Measurements from ENCODE around the gene LMCD1.

Gene LMCD1

GRCh38 chr3:8506571-8507061, 5.0 kb downstream of the LMCD1 start:
- DNase-seq, result no peak

- DNase-seq, result no peak
Measured at GRCh38 chr3:8507496-8507895, 5.9 kb downstream of the LMCD1 start.

GRCh38 chr3:8509961-8510360, 8.3 kb downstream of the LMCD1 start:
- no peak for DNase-seq

GRCh38 chr3:8512234-8512633, 10.6 kb downstream of the LMCD1 start:
- no peak for DNase-seq

- DNase-seq, result no peak
Measured at GRCh38 chr3:8516047-8516661, 14.5 kb downstream of the LMCD1 start.

GRCh38 chr3:8516783-8517182, 15.2 kb downstream of the LMCD1 start:
- no peak for DNase-seq

GRCh38 chr3:8517487-8517886, 15.9 kb downstream of the LMCD1 start:
- no peak for DNase-seq

GRCh38 chr3:8518138-8518537, 16.5 kb downstream of the LMCD1 start:
- no peak for DNase-seq

GRCh38 chr3:8519156-8519555, 17.5 kb downstream of the LMCD1 start:
- DNase-seq, result no peak

- DNase-seq, result no peak
Measured at GRCh38 chr3:8519774-8520448, 18.3 kb downstream of the LMCD1 start.

- no peak for DNase-seq
Measured at GRCh38 chr3:8520816-8521403, 19.3 kb downstream of the LMCD1 start.

GRCh38 chr3:8523041-8523440, 21.4 kb downstream of the LMCD1 start:
- DNase-seq, result no peak

GRCh38 chr3:8524249-8524648, 22.6 kb downstream of the LMCD1 start:
- no peak for DNase-seq

- DNase-seq, result no peak
Measured at GRCh38 chr3:8524656-8525399, 23.2 kb downstream of the LMCD1 start.

GRCh38 chr3:8525893-8526292, 24.3 kb downstream of the LMCD1 start:
- DNase-seq, result no peak

- no peak for DNase-seq
Measured at GRCh38 chr3:8529181-8529637, 27.6 kb downstream of the LMCD1 start.

- no peak for DNase-seq
Measured at GRCh38 chr3:8529738-8530525, 28.3 kb downstream of the LMCD1 start.

GRCh38 chr3:8530581-8530980, 29.0 kb downstream of the LMCD1 start:
- no peak for DNase-seq

GRCh38 chr3:8532251-8532871, 30.7 kb downstream of the LMCD1 start:
- no peak for DNase-seq

- DNase-seq, result no peak
Measured at GRCh38 chr3:8536096-8537056, 34.8 kb downstream of the LMCD1 start.

GRCh38 chr3:8537440-8537839, 35.8 kb downstream of the LMCD1 start:
- DNase-seq, result no peak

All from NCI-H2081 (cell line).